OCI-LY1 (cell line): Measurements from ENCODE around the gene PIGB.

Experiments
- CTCF ChIP-seq: fragments of 200-600 bp; sonication (generic), shearing (Covaris generic); IDR thresholded peaks from 2 replicates; pipeline ENCODE4 v1.5.1; 2017; ENCODE audit warnings: mild to moderate bottlenecking, antibody characterized with exemption, low read length, moderate library complexity, mixed read lengths
- EZH2 ChIP-seq: fragments of 200-600 bp; sonication (generic), shearing (Covaris generic); IDR thresholded peaks from 2 replicates; pipeline ENCODE4 v1.8.0; 2017; ENCODE audit warnings: borderline replicate concordance, mixed run types, mild to moderate bottlenecking, antibody characterized with exemption, low read length, moderate library complexity, mixed read lengths

GRCh38 chr15:55290528-55291057, 28.4 kb upstream of the PIGB start:
- TF ChIP-seq EZH2 (no peak), CTCF (peak; percentile 94)
